Naive B cell (primary cell): ENCODE data around the gene CHST11. TPM values are rescaled to one million over a fixed set of nuclear protein-coding genes. Genes with fewer than 3 reads are reported as not detected.
"Not testable (repeated sequence)": the region's sequence is repeated elsewhere in the genome, so short reads cannot be mapped to it uniquely, and the experiment has no call there.

ENCODE experiments used
- ATAC-seq, 2 donors: fragments of 150-1000 bp; cut with Tn5 transposase; 2 replicates each; pipeline ENCODE4 v1.10.0; 2021; ENCODE audit warnings: low read depth in 2 of 2, mild to moderate bottlenecking in 2 of 2, moderate library complexity in 2 of 2
- DNase-seq: peaks from one replicate; pipeline ENCODE4 v3.0.0; 2022
- H3K27ac Mint-ChIP-seq, 6 donors: one replicate each; pipeline ENCODE4 v1.8.0; 2020 to 2022; ENCODE audit warnings: mild to moderate bottlenecking in 6 of 6, mixed read lengths in 6 of 6, moderate library complexity in 5 of 6, inconsistent platforms in 2 of 6
- H3K27me3 Mint-ChIP-seq, 3 donors: one replicate each; pipeline ENCODE4 v1.8.0; 2021 to 2022; ENCODE audit warnings: mixed read lengths in 3 of 3, mild to moderate bottlenecking in 1 of 3
- H3K36me3 Mint-ChIP-seq, 2 donors: one replicate each; pipeline ENCODE4 v1.8.0; 2020 to 2022; ENCODE audit warnings: mixed read lengths in 2 of 2, inconsistent platforms in 1 of 2, mild to moderate bottlenecking in 1 of 2
- H3K4me1 Mint-ChIP-seq, 3 donors: one replicate each; pipeline ENCODE4 v1.8.0; 2020 to 2022; ENCODE audit warnings: mixed read lengths in 3 of 3, inconsistent platforms in 1 of 3, mild to moderate bottlenecking in 1 of 3, moderate library complexity in 1 of 3
- H3K4me3 Mint-ChIP-seq, 8 donors: one replicate each; pipeline ENCODE4 v1.8.0; 2020 to 2022; ENCODE audit warnings: mild to moderate bottlenecking in 8 of 8, mixed read lengths in 8 of 8, moderate library complexity in 8 of 8, inconsistent platforms in 2 of 8
- H3K9me3 Mint-ChIP-seq, 7 donors: one replicate each; pipeline ENCODE4 v1.8.0; 2020 to 2022; ENCODE audit warnings: mixed read lengths in 7 of 7, mild to moderate bottlenecking in 5 of 7, inconsistent platforms in 2 of 7, moderate library complexity in 1 of 7
- polyA plus RNA-seq, 6 donors: library from polyadenylated mRNA; unstranded; fragments of 300-500 nt; fragmentation: Illumina TruSeq; gene quantifications; one replicate each; pipeline ENCODE4 v1.2.3, GENCODE V29; 2021; ENCODE audit warnings: low read depth in 6 of 6

The CHST11 gene
- polyA plus RNA-seq, 6 donors from 2014 or later, result 39.8 to 63.6 (median 58.6) TPM

DNA sequence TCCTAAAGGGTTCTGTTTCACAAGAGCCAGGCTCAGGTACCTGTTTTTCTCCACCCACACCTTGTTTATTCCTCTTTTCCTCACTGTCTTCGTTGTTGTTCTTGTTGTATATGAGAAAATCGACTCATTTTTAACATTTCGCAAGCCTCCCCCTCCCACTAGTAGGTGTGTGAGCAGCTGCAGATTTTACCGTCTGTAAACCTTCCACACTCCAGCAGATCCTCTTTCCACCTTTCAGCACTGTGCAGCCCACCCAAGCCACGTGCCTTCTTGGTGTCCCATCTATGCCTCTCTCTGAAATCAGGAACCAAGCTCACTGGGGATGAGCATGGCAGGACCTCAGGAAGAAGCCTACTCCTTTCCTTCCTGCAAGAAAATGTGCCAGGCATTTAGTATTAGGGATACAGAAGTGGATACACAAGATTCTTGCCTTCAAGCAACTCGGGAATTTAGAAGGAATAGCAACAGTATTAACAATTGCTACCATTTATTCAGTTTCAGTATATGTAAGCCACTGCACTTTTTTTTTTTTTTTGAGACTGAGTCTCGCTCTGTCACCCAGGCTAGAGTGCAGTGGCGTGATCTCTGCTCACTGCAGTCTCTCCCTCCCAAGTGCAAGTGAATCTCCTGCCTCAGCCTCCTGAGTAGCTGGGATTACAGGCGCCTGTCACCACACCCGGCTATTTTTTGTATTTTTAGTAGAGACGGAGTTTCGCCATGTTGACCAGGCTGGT lies 113.6 kb downstream of the CHST11 start:
- ATAC-seq (peak; percentile 5 to 14), DNase-seq (peak; percentile 44)
- Mint-ChIP-seq H3K27ac (peak overlapping the region; percentile 93 to 100 (median 96)), H3K4me3 (peak overlapping the region; percentile 50 to 88 (median 82)), H3K27me3 (no peaks in the 10 kb centered on the region), H3K4me1 (peaks cover 58 to 79% (median 74%) of the 10 kb centered on the region in 3 donors), H3K9me3 (peaks cover 0 to 3% (median 0%) of the 10 kb centered on the region in 7 donors), H3K36me3 (peaks cover 0 to 6% of the 10 kb centered on the region in 2 donors)

DNA sequence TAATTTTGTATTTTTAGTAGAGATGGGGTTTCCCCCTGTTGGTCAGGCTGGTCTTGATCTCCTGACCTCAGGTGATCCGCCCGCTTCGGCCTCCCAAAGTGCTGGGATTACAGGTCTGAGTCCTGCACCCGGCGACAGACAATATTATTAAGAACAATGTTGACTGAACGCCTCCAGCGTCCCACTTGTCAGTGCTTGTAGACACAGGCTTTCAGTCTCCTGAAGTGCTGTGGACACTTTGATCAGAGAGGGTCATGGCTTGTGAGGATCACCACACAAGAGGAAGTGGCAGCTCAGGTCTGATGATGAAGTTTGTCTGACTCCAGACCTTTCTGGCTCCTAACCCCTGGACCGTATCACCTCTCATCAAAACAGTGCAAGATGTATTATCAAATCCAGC lies 114.6 kb downstream of the CHST11 start:
- peak overlapping the region; percentile 50 to 88 (median 80) for H3K4me3 Mint-ChIP-seq
- no peaks in the 10 kb centered on the region for H3K9me3 Mint-ChIP-seq
- H3K27me3 Mint-ChIP-seq, result no peaks in the 10 kb centered on the region
- H3K27ac Mint-ChIP-seq, result peak overlapping the region; percentile 89 to 100 (median 96)
- peaks cover 62 to 79% (median 75%) of the 10 kb centered on the region in 3 donors for H3K4me1 Mint-ChIP-seq
- DNase-seq, result peak; percentile 80
- ATAC-seq, result peak; percentile 57 to 58
- peaks cover 0 to 6% of the 10 kb centered on the region in 2 donors for H3K36me3 Mint-ChIP-seq

DNA sequence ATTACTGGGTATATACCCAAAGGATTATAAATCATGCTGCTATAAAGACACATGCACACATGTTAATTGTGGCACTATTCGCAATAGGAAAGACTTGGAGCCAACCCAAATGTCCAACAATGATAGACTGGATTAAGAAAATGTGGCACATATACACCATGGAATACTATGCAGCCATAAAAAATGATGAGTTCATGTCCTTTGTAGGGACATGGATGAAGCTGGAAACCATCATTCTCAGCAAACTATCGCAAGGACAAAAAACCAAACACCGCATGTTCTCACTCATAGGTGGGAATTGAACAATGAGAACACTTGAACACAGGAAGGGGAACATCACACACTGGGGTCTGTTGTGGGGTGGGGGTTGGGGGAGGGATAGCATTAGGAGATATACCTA lies 117.6 kb downstream of the CHST11 start:
- peaks cover 56 to 79% (median 78%) of the 10 kb centered on the region in 3 donors for H3K4me1 Mint-ChIP-seq
- ATAC-seq, result not testable (repeated sequence)

GRCh38 chr12:104574758-104575157 lies 118.0 kb downstream of the CHST11 start:
- not testable (repeated sequence) for H3K9me3 Mint-ChIP-seq, H3K27me3 Mint-ChIP-seq, DNase-seq, H3K36me3 Mint-ChIP-seq, ATAC-seq
- peak overlapping the region in 6 of 8 donors; percentile 59 to 81 (median 66) for H3K4me3 Mint-ChIP-seq
- H3K27ac Mint-ChIP-seq, result peak overlapping the region in 5 of 6 donors; percentile 14 to 98 (median 82)
- peaks cover 56 to 79% (median 78%) of the 10 kb centered on the region in 3 donors for H3K4me1 Mint-ChIP-seq

More for the DNA sequence above, 117.6 kb downstream of the CHST11 start:
- not testable (repeated sequence) for DNase-seq, H3K4me3 Mint-ChIP-seq, H3K9me3 Mint-ChIP-seq, H3K36me3 Mint-ChIP-seq, H3K27me3 Mint-ChIP-seq
- peak overlapping the region in 1 of 6 donors; percentile 98 for H3K27ac Mint-ChIP-seq

GRCh38 chr12:104575442-104576186 lies 118.9 kb downstream of the CHST11 start:
- H3K27me3 Mint-ChIP-seq, result no peaks in the 10 kb centered on the region
- peak overlapping the region in 7 of 8 donors; percentile 53 to 81 (median 72) for H3K4me3 Mint-ChIP-seq
- H3K36me3 Mint-ChIP-seq, result peaks cover 0 to 6% of the 10 kb centered on the region in 2 donors
- no peak for DNase-seq
- H3K27ac Mint-ChIP-seq, result peak overlapping the region; percentile 56 to 98 (median 92)
- H3K9me3 Mint-ChIP-seq, result no peaks in the 10 kb centered on the region
- ATAC-seq, result peak; percentile 13 to 27
- peaks cover 54 to 78% (median 78%) of the 10 kb centered on the region in 3 donors for H3K4me1 Mint-ChIP-seq

- Mint-ChIP-seq H3K4me1 (peaks cover 57 to 78% (median 78%) of the 10 kb centered on the region in 3 donors), H3K27ac (peak overlapping the region in 5 of 6 donors; percentile 56 to 98 (median 89)), H3K4me3 (peak overlapping the region in 7 of 8 donors; percentile 6 to 81 (median 72)), H3K27me3 (no peaks in the 10 kb centered on the region), H3K9me3 (no peaks in the 10 kb centered on the region), H3K36me3 (peaks cover 0 to 6% of the 10 kb centered on the region in 2 donors)
- ATAC-seq (no peak), DNase-seq (no peak)
Measured at GRCh38 chr12:104576187-104576778, 119.5 kb downstream of the CHST11 start.

GRCh38 chr12:104576980-104577580 lies 120.3 kb downstream of the CHST11 start:
- no peak for DNase-seq

DNA sequence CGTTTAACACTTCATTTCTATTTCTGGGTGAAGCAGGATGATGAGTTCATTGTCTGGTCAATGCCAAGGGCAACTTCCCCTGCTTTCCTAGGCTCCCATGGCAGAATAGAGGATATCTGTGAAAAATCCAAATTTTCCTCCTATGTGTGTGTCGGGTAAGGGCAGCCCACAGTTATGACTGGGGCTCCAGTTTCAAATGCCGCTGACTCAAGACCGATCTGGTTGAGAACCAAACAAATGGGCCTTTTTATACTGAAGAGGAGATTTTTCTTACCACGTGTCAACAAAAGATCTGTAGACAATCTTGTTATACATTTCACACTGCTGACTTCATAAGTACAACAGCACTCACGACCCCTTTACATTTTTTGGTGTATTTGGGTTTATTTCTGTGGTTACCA lies 120.8 kb downstream of the CHST11 start:
- no peak overlapping the region for H3K4me3 Mint-ChIP-seq
- H3K36me3 Mint-ChIP-seq, result peaks cover 0 to 6% of the 10 kb centered on the region in 2 donors
- peaks cover 57 to 83% (median 82%) of the 10 kb centered on the region in 3 donors for H3K4me1 Mint-ChIP-seq
- H3K9me3 Mint-ChIP-seq, result no peaks in the 10 kb centered on the region
- H3K27ac Mint-ChIP-seq, result peak overlapping the region; percentile 13 to 98 (median 48)
- H3K27me3 Mint-ChIP-seq, result no peaks in the 10 kb centered on the region
- DNase-seq (no peak), ATAC-seq (no peak)

More at GRCh38 chr12:104576980-104577580, 120.3 kb downstream of the CHST11 start:
- no peak for ATAC-seq
- Mint-ChIP-seq H3K9me3 (no peaks in the 10 kb centered on the region), H3K36me3 (peaks cover 0 to 6% of the 10 kb centered on the region in 2 donors), H3K27ac (peak overlapping the region in 5 of 6 donors; percentile 15 to 98 (median 82)), H3K4me1 (peaks cover 58 to 83% (median 81%) of the 10 kb centered on the region in 3 donors), H3K27me3 (no peaks in the 10 kb centered on the region), H3K4me3 (peak overlapping the region in 3 of 8 donors; percentile 6 to 81 (median 24))

DNA sequence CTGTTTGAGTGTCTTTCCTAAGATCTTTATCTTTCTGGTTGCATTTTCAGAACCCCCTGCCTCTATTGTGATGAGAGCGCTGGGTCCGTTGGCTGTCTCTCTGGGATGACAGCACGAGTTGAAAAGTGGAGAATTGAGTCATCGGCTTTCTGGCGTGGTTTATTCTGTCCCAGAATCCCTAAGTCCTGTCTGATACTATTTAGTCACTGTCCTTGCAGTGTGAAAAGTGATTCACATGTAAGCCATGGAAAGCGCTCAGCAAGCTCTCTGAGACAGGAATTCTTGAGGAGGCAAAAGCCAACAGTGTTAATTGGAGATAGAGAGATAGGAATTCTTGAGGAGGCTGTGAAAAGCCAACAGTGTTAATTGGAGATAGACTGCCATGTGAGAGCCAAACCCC lies 121.7 kb downstream of the CHST11 start:
- peaks cover 60 to 88% (median 86%) of the 10 kb centered on the region in 3 donors for H3K4me1 Mint-ChIP-seq
- ATAC-seq (no peak), DNase-seq (no peak)
- H3K36me3 Mint-ChIP-seq, result peaks cover 0 to 6% of the 10 kb centered on the region in 2 donors
- no peaks in the 10 kb centered on the region for H3K27me3 Mint-ChIP-seq
- H3K9me3 Mint-ChIP-seq, result no peaks in the 10 kb centered on the region
- peak overlapping the region; percentile 13 to 98 (median 52) for H3K27ac Mint-ChIP-seq
- H3K4me3 Mint-ChIP-seq, result peak overlapping the region in 1 of 8 donors; percentile 3

DNA sequence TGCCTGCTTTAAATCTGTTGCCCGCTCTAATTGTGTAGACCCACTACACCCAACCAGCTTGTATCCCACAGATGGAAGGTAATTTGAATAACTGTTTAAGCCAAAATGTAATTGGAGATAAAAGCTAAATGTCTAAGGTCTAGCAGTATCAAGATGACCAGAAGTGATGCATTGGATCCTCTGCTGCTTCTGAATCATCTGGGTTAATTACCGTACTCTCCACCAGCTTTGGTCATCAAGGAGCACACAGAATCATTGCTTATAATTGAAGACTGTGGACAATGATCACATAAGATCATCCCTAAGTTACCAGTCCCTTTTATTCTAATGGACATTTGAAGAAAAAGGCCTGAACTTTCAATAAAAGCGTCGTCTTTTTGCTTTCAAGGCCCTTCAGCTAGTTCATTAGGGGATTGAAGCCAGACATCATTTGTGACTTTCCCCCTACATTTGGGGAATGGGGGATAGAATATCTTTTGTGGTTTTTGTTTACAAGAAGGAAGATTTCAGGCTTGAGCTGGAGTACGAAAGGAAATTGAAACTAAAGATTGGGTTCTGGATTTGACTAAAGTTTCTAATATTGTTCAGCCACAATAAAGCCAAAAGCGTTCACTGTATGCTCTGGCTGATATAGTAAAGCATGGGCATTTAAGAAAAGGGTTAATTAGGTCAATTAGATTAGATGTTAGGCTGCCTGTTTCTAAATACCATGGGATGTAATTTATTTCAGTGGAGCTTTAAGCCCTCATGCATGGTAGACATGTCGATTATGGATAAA lies 123.2 kb downstream of the CHST11 start:
- no peak for ATAC-seq
- no peaks in the 10 kb centered on the region for H3K9me3 Mint-ChIP-seq
- no peaks in the 10 kb centered on the region for H3K27me3 Mint-ChIP-seq
- H3K4me3 Mint-ChIP-seq, result peak overlapping the region in 2 of 8 donors; percentile 40 to 47
- H3K36me3 Mint-ChIP-seq, result peaks cover 0 to 6% of the 10 kb centered on the region in 2 donors
- DNase-seq, result no peak
- H3K27ac Mint-ChIP-seq, result peak overlapping the region; percentile 30 to 99 (median 96)
- H3K4me1 Mint-ChIP-seq, result peaks cover 65 to 98% (median 93%) of the 10 kb centered on the region in 3 donors

DNA sequence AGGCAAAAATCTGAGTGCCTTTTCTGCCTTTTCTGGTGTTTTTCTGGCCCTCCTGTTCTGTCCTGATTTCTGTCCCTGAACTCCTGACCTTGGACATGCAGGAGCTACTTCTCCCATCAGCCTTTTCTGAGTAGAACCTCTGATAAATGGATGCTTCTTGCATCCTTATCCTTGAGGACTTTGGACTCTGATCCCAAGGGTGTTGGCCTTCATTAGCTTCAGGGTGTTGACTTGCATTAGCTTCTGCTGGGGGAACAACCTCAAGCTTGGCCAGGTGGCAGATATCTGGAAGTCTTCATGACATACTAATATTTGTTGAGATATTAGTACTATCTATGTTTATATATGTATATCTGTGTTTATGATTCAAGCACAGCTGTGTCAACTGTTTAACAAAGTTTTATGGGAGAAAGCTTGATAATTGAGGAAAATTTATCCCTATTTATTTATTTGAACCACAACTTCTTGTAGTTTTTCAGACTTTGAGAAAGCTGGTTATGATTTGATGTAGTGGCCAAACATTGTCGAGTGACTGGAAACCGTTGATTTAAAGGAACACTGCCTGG lies 124.3 kb downstream of the CHST11 start:
- Mint-ChIP-seq H3K27me3 (no peaks in the 10 kb centered on the region), H3K27ac (peak overlapping the region; percentile 78 to 99 (median 98)), H3K4me1 (peaks cover 59 to 95% (median 93%) of the 10 kb centered on the region in 3 donors), H3K36me3 (peaks cover 6% of the 10 kb centered on the region in 2 donors), H3K9me3 (no peaks in the 10 kb centered on the region), H3K4me3 (peak overlapping the region in 5 of 8 donors; percentile 26 to 64 (median 63))
- no peak for ATAC-seq
- no peak for DNase-seq

DNA sequence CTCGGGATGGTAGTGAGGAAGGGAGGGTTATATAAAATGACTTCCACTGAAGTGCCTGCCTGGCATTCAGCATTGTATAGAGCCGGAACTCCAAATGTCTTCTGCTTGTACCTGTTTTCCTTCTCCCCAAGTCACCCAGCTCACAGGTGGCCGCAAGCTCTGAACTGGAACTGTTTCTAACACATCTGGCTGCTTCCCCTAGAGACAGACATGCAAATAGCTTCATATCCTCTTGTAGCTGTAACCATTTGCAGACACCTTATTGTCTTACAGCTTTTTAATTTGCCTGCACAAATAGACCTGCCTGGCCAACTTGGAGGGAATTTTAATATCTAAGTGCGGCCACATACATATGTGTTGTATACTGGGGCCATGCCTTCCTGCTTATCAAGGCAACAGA lies 126.0 kb downstream of the CHST11 start:
- Mint-ChIP-seq H3K27me3 (no peaks in the 10 kb centered on the region), H3K27ac (peak overlapping the region; percentile 93 to 99 (median 98)), H3K36me3 (peaks cover 2 to 7% of the 10 kb centered on the region in 2 donors), H3K9me3 (no peaks in the 10 kb centered on the region), H3K4me3 (peak overlapping the region; percentile 4 to 84 (median 59)), H3K4me1 (peaks cover 61 to 94% (median 90%) of the 10 kb centered on the region in 3 donors)
- ATAC-seq (peak; percentile 92 to 97), DNase-seq (peak; percentile 90)
